GM12892 (cell line): ENCODE results near the gene CORO2B.

Experiments used
- POLR2A ChIP-seq: IDR thresholded peaks from 2 replicates; pipeline ENCODE4 v1.6.1; 2011; ENCODE audit warnings: low read depth, low read length, control low read depth
- POLR2AphosphoS5 ChIP-seq: IDR thresholded peaks from 2 replicates; pipeline ENCODE4 v1.6.1; 2011; ENCODE audit warnings: low read depth, low read length, control low read depth

DNA sequence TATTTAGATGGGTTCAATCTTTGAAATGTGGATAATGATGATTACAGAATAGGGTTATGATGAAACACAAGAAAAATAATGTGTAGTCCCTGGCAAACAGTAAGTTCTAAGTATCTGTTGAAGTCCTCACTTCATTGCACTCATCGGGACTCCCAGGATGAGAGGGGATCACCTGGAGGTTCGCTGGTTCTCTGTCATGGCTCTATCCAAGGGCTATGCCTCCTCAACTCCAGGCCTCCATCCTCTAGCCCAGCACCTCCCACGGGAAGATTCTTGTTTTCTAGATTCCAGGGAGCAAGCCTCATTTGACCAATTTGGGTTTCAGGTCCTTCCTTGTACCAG is 196.4 kb downstream of the CORO2B start:
- TF ChIP-seq POLR2A (no peak), POLR2AphosphoS5 (no peak)
